Measurements from ENCODE around the gene PLAAT4. TPM values are rescaled to one million over a fixed set of nuclear protein-coding genes. Genes with fewer than 3 reads are reported as not detected.

PLAAT4 gene
- total and polyA plus RNA-seq, 9 donors, result 35.8 to 71.6 (median 62.5) TPM

DNA sequence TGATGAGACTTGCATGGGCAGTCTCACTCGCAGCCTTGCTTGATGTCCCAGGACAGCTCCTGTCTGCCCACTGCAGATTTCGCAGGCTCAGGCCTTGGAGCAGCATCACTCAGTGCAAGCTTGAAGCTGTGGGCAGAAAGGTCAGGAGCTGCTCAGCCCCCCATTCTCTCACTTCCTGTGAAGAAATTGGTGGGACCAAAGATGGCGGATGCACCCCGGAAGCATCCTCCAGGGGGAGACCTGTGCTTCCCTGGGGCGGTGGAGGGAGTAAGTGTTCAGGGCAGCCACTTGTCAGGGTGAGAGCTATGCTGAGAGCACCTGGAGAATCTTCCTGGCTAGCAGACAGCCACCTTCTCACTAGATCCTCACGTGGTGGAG, 15.3 kb downstream of the PLAAT4 start:
- H3K4me3 ChIP-seq, result no peak overlapping the region
- H3K27ac ChIP-seq, result no peak overlapping the region
- TF ChIP-seq POLR2A (IDR thresholded peaks at IDR 0.05), result no peak
- TF ChIP-seq, protein P1, sequence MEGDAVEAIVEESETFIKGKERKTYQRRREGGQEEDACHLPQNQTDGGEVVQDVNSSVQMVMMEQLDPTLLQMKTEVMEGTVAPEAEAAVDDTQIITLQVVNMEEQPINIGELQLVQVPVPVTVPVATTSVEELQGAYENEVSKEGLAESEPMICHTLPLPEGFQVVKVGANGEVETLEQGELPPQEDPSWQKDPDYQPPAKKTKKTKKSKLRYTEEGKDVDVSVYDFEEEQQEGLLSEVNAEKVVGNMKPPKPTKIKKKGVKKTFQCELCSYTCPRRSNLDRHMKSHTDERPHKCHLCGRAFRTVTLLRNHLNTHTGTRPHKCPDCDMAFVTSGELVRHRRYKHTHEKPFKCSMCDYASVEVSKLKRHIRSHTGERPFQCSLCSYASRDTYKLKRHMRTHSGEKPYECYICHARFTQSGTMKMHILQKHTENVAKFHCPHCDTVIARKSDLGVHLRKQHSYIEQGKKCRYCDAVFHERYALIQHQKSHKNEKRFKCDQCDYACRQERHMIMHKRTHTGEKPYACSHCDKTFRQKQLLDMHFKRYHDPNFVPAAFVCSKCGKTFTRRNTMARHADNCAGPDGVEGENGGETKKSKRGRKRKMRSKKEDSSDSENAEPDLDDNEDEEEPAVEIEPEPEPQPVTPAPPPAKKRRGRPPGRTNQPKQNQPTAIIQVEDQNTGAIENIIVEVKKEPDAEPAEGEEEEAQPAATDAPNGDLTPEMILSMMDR (IDR thresholded peaks at IDR 0.05), result no peak
- no peak for TF ChIP-seq EP300 (IDR thresholded peaks at IDR 0.05)
- no peaks in the 10 kb centered on the region for H3K9me3 ChIP-seq
- no peaks in the 10 kb centered on the region for H3K27me3 ChIP-seq
- no peak for DNase-seq
- 80 to 81% (median 80%) methylated on average over 6 of the region's 6 CpGs for WGBS, 3 donors
- H3K36me3 ChIP-seq, result no peaks in the 10 kb centered on the region
- peaks cover 1% of the 10 kb centered on the region for H3K4me1 ChIP-seq (ENCODE audit: insufficient read depth)
- intact Hi-C loops (cut with DNase I), result no loop called here

DNA sequence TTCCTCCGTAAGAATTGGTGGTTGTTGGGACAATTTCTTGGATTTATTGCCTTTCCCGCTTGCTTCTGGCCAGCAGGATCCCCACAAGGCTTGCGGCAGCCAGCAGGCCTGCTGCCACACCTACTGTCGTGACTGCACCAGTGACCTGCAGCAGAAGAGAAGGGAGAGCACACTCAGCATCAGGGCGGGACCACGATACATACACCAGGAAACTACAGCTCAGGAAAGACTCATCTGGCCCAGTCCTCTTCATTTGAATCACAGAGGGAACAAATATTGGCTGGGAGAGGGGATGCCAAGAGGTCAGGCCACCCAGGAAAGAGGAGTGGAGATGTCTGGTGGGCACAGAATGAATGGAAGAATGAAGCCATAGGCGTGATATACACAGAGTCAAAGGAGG, 16.3 kb downstream of the PLAAT4 start:
- no peak for DNase-seq
- Histone ChIP-seq H3K27ac (no peak overlapping the region), H3K27me3 (no peaks in the 10 kb centered on the region), H3K4me1 (ENCODE audit: insufficient read depth) (peaks cover 1% of the 10 kb centered on the region), H3K9me3 (no peaks in the 10 kb centered on the region), H3K4me3 (no peak overlapping the region), H3K36me3 (no peaks in the 10 kb centered on the region)
- TF ChIP-seq EP300 (IDR thresholded peaks at IDR 0.05) (no peak), POLR2A (IDR thresholded peaks at IDR 0.05) (no peak)
- TF ChIP-seq, protein P1 (IDR thresholded peaks at IDR 0.05), result no peak
- intact Hi-C loops (cut with DNase I), result no loop called here
- WGBS, 3 donors, result 85 to 93% (median 92%) methylated on average over 7 of the region's 7 CpGs

DNA sequence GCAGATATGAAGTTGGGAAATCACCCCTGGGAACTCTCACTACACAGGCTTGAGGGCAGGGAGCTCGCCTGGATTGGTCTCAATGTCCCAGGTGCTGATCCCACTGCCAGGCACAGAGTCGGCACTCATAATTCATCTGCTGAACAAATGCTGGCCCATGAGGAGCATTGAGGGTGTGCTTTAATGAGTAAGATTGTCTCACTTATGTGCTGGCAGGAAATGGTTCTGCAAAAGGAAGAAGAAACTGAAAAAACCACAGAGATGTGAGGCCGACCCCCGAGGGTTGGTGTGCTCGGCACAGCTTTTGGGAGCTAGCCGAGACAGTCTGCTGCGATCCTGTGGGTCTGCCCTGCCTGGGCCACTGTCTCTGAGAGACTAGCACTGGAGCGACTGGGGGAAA, 17.2 kb downstream of the PLAAT4 start:
- intact Hi-C loops (cut with DNase I), result no loop called here

DNA sequence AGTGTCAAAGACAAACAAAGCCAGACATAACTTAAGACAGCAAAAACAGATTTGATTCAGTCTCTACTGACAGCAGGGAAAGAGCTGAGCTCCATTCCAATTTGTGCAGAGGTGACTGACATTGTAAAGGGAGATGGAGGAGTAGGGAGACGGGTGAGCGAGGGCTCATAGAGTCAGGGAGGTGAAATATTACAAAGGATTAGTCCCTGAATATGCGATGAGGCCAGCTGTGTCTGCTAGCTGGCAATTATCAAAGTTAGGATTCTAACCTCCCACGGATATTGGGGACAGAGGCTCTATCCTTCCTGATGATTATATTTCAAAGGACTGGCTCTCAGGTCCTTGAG, 18.2 kb downstream of the PLAAT4 start:
- WGBS, 3 donors, result 67 to 83% (median 74%) methylated on average over 4 of the region's 4 CpGs
- intact Hi-C loops (cut with DNase I), result no loop called here
- H3K27ac ChIP-seq, result no peak overlapping the region

More for the DNA sequence above, 17.2 kb downstream of the PLAAT4 start:
- TF ChIP-seq EP300 (IDR thresholded peaks at IDR 0.05) (no peak), POLR2A (IDR thresholded peaks at IDR 0.05) (no peak)
- TF ChIP-seq, protein P1 (IDR thresholded peaks at IDR 0.05), result no peak
- DNase-seq, result no peak
- no peaks in the 10 kb centered on the region for H3K36me3 ChIP-seq
- no peaks in the 10 kb centered on the region for H3K27me3 ChIP-seq
- H3K4me3 ChIP-seq, result no peak overlapping the region
- H3K4me1 ChIP-seq (ENCODE audit: insufficient read depth), result no peaks in the 10 kb centered on the region
- no peak overlapping the region for H3K27ac ChIP-seq
- WGBS, 3 donors, result 48 to 61% (median 59%) methylated on average over 8 of the region's 8 CpGs
- no peaks in the 10 kb centered on the region for H3K9me3 ChIP-seq

More for the DNA sequence above, 18.2 kb downstream of the PLAAT4 start:
- TF ChIP-seq, protein P1 (IDR thresholded peaks at IDR 0.05), result no peak
- TF ChIP-seq EP300 (IDR thresholded peaks at IDR 0.05) (no peak), POLR2A (IDR thresholded peaks at IDR 0.05) (no peak)
- Histone ChIP-seq H3K36me3 (no peaks in the 10 kb centered on the region), H3K9me3 (no peaks in the 10 kb centered on the region), H3K27me3 (no peaks in the 10 kb centered on the region), H3K4me3 (no peak overlapping the region), H3K4me1 (ENCODE audit: insufficient read depth) (no peaks in the 10 kb centered on the region)
- no peak for DNase-seq

Measured in ovary (tissue), 9 donors.